ENCODE measurements around the gene UXT. TPM values are rescaled to one million over a fixed set of nuclear protein-coding genes. Genes with fewer than 3 reads are reported as not detected.
A peak's percentile ranks its signal among the peaks of the same experiment; 100 is the strongest.

The UXT gene
- polyA plus RNA-seq, 5 donors: 118 to 131 (median 125) TPM

DNA sequence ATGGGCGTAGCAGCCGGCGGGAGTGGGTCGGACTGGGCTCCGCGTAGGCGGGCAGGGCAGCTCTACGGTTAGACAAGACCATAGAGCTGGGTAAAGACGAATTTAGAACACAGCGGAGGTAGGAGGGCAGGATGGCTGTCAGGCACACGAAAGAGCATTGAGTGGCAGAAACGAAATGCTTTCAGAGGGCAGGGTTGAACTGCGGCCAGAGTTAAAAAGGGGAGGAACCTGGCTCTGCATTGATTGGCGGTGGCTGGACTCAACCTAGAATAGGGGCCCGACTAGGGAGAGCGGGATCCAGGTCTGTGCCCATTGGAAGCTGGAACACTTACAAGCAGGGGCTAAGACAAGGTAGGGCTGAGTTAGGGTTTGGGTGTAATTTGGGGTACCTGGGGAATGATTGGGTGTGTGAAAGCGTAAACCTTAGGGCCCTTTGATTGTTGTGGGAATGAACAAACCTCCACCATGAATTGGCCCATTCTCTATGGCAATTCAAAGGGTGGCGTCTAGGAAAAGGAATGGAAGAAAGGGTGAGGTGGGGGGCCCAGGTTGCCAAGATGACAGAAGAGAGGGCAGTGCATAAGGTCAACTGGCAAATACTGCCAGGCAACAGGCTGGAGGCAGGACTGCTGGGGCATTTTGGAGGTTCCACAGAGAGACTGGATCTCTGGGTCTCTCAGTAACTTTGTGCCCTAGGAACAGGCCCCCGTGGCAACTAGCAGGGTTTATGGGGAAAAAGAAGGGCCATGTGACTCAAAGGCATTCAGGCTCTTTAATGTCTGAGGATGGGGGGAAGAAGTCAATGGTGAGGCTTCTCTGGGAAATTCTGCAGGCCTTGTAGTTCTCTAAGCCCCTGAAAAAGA is 7.7 kb downstream of the UXT start:
- no peak for DNase-seq

DNA sequence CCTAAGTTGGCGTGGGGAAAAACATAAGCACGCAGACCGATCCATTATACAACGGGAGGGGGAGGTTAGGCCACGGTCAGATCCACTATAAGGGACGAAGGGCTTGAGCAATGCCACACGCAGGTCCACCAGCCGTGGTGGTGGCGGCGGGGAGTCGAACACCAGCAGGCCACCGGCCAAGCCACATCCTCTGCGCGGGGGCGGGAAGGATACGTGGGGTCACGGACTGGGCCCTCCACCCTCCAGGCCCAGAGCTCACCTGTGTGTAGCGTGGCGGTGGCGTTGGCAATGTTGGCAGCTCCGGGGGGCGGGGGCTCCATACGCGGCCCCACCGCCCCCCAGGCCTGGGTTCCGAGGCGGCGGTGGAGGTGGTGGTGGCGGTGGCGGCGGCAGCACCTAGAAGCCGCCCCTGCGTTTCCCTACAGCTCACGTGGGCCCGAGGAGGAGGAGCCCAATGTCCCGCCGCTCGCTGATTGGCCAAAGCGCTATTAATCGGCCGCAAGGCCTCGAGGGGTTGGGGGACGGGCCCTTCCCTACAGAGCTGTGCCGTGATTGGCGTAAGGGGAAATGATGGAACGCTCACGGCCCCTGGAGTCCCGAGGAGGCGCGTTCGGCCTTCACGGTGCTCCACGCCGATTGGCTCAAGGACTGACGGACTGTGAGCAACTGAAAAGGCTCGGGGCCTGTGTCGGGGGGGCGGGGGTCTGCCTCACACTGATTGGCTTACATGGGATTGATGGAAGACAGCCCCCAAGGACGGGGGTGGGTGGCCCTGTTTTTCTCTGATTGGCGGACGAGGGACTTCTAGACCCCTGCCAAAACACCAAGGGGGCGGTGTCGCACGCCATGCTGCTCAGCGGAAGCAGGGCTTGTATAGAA is 8.6 kb downstream of the UXT start, which contains the start of gene ELK1:
TSS of gene ELK1 (minus strand) at position 400 of the 879 bp plus-strand sequence. CDS start 9,122 bp downstream, outside the sequence.
- DNase-seq: peak; percentile 93 to 96

DNA sequence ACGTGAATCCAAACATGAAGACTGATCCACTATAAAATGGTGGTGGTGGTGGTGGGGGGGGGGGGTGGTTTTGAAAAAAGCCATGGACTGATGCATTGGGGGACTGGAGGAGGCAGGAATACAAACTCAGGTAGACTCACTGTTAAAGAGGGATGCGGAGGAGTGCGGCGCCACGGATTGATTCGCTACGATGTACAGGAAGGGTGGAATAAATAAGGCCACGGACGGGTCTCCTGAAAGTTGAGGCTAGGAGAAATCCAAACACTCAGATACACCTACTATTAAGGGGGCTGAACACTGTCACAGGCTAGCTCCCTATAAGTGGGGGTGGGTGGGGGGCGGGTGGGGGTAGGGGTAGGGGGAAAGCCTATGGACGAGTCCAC is 9.2 kb downstream of the UXT start:
- no peak for DNase-seq

DNA sequence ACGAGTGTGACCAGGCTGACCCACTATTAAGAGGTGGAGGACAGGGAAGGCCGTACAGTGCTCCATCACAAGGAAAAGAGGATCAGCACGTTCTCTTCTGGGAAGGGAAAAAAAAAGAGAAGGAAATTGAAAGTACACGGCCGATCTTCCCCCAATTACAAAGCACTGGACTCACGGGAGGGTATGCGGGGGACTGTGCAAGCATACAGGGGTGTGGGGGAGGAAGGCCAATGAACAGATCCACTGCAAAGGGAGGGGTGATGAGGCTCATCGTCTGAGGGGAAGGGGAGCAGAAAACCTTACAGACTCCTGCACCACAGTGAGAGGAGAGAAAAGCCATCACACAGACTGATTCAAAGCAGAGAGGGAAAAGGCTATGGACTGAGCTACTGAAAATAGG is 9.7 kb downstream of the UXT start:
- DNase-seq: no peak

DNA sequence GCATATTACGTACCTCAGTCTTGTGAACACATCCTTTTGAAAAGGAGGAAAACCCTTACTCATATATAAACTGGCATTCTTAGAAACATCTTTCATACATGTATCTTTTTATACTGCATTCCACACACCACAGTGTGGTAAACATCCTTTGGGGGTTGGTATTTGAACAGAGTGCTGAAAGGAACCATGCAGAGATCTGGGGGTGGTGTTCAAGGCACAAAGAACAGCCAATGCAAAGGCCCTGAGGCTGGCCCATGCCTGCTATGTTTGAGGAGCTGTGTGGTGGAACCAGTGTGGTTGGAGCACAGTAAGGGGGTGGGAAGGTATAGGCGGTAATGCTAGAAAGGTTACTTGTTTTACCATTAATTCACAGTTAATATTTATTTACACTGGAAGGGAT is 10.6 kb downstream of the UXT start:
- DNase-seq: no peak

DNA sequence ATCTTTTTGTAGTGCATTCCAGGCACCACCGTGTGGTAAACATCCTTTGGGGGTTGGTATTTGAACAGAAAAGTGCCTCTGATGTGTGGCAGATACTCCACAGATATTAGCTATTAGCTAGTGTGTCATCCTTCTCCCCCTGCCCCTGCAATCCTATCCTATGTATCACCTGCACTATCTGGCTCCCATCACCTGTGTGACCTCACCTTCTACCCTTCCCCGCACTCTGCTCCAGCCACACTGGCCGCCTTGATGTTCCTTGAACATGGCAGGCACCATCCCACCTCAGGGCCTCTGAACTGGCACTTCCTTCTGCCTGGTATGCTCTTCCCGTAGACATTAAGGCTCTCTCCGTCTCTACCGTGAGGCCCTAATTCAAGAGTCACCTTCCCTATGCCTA is 12.3 kb downstream of the UXT start:
- no peak for DNase-seq

DNA sequence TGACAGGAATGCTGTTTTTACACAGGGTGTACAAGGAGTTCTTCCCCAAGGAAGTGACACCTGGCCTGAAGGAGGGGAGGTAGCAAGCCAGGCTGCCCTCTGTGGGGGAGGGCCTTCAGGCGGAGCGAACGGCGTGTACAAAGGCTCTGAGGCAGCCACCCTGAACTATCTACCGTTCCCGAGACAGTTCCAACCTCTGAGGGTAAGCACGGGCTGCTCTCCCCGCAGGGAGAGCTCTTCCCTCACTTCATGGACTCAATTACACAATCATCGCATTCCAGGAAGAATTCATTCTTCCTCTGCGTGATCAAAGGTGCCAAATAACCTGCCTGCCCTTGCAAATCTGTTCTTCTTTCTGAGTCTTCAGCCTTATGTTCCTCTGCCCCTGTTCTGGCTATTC is 13.4 kb downstream of the UXT start:
- DNase-seq: no peak

DNA sequence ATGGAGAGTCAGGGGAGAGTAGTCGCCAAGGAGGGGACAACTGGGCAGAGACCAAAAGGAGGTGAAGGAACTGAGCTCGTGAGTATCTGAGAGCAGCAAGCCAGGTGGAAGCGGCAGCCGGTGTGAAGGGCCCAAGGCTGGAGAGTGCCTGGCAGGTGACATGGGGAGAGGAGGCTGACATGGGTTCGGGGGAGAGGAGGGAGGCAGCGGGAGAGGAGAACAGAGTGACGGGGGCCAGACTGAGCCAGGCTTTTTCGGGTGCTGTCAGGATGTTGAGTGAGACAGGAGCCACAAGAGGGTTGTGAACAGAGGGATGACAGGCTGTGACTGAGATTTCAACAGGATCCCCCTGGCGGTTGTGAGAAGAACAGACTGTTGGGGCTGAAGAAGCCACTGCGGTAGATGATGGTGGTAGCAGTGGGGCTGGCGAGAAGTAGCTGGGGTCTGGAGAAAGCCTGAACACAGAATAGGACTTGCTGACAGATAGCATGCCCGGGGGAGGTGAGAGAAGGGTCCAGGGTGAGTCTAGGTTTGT is 14.4 kb downstream of the UXT start:
- no peak for DNase-seq

DNA sequence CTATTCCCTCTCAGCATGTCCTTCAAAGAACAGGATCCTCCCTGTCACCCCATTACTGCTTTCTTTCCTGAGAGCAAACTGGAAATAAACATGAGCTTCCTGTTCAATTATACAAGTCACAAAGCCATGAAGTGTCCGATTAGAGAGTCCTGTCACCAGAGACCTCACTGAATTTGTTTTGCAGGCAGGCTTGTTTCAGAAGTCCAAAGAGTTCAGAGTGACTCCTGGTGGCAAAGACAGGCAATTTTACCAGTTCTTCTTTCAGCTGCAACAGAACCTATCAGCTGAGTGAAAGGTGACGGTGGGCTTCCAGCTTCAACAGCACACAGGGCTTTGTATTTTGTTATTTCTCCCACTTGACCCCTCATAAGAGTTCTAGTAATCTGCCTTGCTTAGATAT is 15.1 kb downstream of the UXT start:
- no peak for DNase-seq

DNA sequence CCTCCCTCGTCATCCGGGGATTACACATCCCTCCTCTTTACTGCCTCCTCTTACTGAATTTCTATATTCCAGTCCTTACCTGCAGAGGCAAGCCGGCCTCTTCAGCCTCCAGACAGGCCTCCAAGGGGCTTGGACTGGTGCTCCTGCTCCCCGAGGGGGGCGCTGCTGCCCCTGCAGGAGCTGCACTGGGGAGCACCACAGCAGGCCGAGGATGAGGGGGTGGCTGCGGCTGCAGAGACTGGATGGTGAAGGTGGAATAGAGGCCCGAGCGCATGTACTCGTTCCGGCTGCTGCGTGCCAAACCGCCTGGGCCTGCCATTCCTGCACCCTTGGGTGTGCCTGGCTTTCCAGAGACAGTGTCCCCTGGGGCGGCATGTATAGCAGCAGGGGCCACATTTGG is 20.2 kb downstream of the UXT start:
- DNase-seq: no peak

DNA sequence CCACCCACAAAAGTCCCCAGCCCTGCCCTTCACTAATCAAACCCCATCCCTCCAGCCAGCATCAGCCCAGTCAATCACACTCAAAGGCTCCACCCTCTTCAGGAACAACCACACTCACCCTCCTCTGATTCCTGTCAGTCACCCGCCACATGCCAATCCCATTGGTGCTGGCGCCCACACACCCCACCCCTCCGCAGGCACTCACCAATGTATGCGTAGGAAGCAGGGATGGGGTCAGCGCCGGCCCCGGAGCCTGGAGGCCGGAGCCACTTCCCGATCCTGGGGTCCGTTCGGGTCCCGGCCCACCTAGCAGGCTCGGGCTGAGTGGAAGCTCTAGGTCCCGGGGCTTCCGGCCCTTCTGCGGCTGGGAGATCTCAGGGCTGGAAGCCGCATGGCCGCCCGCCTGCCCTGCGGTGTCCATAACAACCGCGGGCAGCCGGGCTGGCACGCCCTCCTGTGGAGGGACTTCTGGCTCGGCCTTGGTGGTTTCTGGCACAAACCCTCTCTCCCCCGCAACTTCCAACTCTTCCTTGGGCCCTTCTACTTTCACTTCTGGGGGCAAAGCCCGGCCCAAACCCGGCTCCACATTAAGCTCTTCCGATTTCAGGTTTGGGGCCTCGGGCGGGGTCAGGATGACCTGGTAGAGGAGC is 21.3 kb downstream of the UXT start:
- DNase-seq: peak; percentile 30 to 32

DNA sequence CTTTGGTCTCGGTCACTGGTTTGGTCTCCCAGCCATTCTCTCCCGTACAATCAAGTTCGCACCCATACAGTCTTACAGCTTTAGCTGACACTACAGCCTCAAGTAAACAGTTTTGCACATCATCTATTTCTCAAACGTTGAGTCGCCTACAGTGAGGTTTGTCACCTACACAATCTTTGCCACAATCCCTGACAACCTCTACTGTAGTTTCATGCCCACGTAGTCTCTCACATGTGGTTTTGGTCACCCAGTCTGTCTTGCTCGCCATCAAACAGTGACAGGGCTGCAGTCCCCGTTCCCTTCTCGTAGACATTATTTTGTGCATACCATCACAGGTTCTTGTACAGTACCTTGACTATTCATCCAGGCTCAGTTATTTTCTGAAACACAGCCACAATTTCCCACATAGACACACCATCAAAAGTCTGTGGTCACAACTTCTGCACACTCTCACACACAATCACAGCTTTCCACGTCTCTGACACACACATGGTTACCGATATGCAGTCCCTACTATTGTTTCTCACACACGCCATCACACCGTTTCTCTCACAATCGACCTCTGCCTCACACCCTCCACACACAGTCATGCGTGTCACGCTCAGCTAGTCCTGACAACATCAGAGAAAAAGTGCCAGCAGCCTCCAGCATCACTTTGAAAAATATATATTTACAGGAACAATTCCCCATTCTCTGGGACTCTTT is 24.0 kb downstream of the UXT start:
- no peak for DNase-seq

DNA sequence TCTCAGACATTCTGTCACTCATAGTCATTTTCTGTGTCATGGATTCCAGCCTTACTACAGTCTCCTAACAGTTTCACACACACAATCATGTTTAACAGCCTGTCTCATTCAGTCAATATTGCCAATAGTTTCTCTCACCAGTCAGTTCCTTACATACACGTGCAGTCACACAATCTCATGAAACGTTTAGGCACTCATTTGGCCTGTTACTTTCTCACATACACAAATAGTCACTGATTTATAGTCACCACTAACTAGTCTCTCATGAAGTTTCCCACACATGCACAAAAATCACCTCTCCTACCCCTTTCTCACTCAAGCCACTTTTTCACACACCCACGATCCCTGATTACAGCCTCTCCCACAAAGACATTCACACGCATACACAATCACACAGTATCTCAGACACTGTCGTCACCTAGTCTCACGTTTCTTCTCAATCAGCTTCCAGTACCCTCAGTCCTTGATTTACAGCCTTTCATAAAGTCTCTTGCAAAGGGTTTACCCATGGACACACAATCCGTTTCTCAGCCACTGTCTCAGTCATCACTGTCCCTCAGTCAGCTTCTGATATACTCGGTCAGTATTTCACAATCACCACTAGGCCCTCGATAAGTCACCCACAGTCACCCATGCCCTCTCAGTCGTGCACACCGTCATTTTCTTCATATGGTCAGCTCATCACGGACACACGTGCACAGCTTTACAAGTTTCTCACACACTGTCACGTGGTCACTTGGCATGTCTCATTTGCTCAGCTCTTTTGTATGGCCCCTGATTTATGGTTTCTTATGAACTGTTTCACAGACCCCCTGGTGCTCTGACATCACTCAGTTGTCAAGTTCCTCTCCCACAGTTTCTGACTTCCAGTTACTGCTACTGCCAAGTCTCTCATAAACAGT is 25.0 kb downstream of the UXT start:
- no peak for DNase-seq

DNA sequence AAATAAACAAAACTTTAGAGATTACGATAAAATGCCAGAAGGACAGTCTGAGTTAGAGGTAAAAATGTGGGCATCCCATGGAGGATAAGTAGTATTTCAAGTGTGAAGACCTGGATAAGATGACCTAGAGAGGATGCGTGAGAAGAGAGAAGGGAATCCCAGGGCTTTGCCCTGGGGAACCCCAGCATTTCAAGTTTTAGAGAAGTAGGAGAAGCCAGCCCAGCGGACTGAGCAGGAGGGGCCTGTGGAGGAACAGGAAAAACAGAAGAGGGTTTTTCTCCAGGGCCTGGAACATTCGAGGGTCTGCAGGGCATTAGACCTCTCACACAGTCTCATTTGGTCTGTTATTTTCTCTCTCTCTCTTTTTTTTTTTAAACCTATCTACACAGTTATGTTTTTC is 26.3 kb downstream of the UXT start:
- DNase-seq: no peak

DNA sequence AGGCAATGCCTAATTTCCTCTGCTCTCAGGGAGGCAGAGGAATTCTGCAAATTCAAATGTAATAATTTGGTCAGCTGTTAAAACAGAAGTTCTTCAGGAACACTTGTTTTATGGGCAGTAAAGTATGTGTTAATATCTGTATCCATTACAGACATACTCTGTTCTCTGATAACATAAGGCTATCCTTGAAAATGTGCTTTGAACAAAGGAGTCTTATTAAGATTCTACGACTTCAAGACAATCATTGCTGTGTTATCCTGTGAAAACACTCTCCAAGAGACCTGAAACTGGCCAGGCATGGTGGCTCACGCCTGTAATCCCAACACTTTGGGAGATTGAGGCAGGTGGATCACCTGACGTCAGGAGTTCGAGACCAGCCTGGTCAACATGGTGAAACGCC is 27.3 kb downstream of the UXT start:
- DNase-seq: no peak

DNA sequence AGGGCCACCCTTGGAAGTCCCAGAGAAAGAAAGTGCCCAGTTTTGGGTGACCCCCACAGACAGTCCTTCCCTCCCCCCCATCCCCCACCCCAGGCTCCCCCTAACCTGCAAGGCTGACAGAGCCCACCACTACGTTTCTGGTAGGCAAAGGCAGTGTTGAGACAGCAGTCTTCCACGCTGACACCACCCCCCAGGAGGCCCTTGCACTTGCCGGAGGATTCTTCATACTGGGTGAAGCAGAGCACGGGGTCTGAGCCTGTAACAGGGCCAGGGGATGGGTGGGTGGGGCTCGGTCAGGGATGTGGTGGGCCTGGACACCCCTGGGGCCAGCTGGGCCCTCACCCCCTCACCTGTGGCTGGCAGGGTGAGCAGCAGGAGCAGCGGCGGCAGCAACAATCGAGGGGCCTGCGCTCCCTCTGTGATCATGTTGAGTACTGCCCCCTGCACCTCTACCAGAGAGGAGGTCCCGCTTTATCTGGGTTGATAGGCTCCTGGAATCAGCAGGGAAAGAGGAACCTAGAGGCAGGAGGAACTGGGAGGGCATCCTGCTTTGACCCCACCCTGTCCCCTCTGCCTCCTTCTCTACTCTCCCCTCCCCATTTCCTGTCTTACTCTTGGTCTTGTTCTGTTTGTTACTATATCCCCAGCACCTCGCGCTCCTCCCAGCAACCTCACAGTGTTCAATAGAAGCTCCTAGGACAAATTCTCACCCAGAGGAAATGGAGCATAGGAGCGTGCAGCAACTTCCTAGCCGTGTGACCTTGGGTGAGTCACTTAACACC is 29.4 kb downstream of the UXT start, which contains the start of gene CFP:
TSS of gene CFP (minus strand) at position 512 of the 782 bp plus-strand sequence. CDS start at position 426, 86 bp downstream.
- DNase-seq: no peak

DNA sequence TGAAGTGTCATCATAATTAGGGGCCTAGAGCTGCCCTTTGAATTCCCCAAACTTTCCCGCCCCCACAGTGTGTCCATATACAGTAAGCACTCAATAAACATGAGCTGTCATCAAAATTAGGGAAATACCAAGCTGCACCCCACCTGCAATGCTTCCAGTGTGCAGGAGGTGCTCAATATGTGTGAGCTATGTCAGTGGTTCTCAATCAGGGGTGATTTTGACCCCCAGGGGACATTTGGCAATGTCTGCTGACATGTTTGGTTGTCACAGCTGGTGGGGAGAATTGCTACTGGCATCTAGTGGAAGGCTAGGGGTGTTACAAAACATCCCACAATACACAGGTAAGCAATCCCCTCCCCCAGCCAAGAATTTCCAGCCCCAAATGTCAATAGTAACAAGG is 30.0 kb downstream of the UXT start:
- no peak for DNase-seq

DNA sequence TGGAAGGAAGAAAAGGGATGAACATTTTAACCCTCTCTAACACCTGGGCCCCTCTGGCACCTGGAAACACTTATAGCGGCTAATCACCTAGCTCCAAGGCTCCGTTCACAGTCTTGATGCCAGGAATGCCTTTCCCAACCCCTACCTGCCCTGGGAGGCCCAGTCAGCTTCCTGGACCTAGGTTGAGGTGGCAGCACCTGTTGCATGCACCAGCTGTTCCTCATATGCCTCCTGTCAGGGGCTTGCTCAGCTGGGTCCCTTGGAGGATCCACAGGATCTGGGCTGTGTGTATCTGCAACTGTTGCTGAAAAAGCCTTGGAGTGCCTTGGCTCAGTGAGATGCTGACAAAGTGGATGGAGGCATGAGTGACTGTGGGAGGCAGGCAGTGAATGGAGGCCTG is 33.6 kb downstream of the UXT start:
- DNase-seq: no peak

DNA sequence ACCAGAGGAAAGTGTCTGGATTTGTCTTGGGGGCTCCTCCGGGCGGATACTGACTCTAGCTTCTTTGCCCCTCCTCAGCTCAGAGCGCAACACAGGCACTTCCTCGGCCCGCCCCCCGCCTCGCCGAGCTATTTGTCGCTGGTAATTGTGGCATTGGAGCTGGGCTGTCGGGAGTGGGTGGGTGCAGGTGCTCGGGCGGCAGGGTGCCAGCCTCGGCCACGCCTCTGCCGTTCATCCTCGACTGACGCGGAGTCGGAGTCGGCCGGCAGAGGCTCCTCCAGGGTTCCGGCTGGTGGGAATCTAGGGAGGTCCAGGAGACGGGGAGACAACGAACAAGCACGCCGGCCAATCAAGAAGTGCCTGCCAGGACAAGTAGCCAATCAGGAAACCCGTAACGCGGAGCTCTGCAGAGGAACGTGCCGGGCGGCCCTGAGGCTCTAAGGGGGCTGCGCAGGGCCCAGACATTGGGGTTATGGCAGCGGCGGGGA is 35.4 kb downstream of the UXT start:
- DNase-seq: peak; percentile 42 to 57
